ENCODE data around the gene MAML3. TPM values are rescaled to one million over a fixed set of nuclear protein-coding genes. Genes with fewer than 3 reads are reported as not detected.

Gene MAML3
- total and polyA plus RNA-seq, 8 donors: 1.7 to 20.3 (median 8.4) TPM

- Histone ChIP-seq H3K9me3 (no peaks in the 10 kb centered on the region), H3K4me1 (peaks cover 51 to 83% (median 68%) of the 10 kb centered on the region in 4 donors), H3K27ac (peak overlapping the region in 3 of 5 donors; percentile 76 to 78 (median 76)), H3K27me3 (no peaks in the 10 kb centered on the region), H3K36me3 (no peaks in the 10 kb centered on the region), H3K4me3 (no peak overlapping the region)
- TF ChIP-seq CTCF (IDR thresholded peaks at IDR 0.05) (no peak), POLR2A (IDR thresholded peaks at IDR 0.05) (no peak), POLR2AphosphoS5 (IDR thresholded peaks at IDR 0.05) (no peak), EP300 (IDR thresholded peaks at IDR 0.05) (no peak)
- intact Hi-C loops (cut with DNase I; ENCODE audit: low total_unique reads): no loop called here
- 54 to 62% (median 55%) methylated on average over 4 of the region's 4 CpGs for WGBS, 5 donors
- DNase-seq: no peak
Observed at GRCh38 chr4:140097572-140097971, 56.4 kb downstream of the MAML3 start.

- H3K4me3 ChIP-seq: no peak overlapping the region
- H3K27ac ChIP-seq: peak overlapping the region; percentile 31 to 78 (median 76)
- no peaks in the 10 kb centered on the region for H3K36me3 ChIP-seq
- 31 to 68% (median 50%) methylated on average over 2 of the region's 2 CpGs for whole genome bisulfite sequencing, 5 donors
- TF ChIP-seq POLR2A (IDR thresholded peaks at IDR 0.05) (no peak), POLR2AphosphoS5 (IDR thresholded peaks at IDR 0.05) (no peak), CTCF (IDR thresholded peaks at IDR 0.05) (no peak), EP300 (IDR thresholded peaks at IDR 0.05) (no peak)
- intact Hi-C loops (cut with DNase I; ENCODE audit: low total_unique reads): no loop called here
- DNase-seq: no peak
- peaks cover 56 to 89% (median 74%) of the 10 kb centered on the region in 4 donors for H3K4me1 ChIP-seq
- H3K27me3 ChIP-seq: no peaks in the 10 kb centered on the region
- no peaks in the 10 kb centered on the region for H3K9me3 ChIP-seq
Observed at GRCh38 chr4:140096921-140097320, 57.1 kb downstream of the MAML3 start.

- WGBS, 5 donors: 77 to 84% (median 80%) methylated on average over 5 of the region's 5 CpGs
Observed at GRCh38 chr4:140096483-140096861, 57.5 kb downstream of the MAML3 start.

GRCh38 chr4:140095694-140096482 lies 58.1 kb downstream of the MAML3 start:
- no peak for TF ChIP-seq CTCF (IDR thresholded peaks at IDR 0.05)
- peak in 1 of 3 donors; percentile 6 for TF ChIP-seq POLR2AphosphoS5 (IDR thresholded peaks at IDR 0.05)
- Histone ChIP-seq H3K4me1 (peaks cover 61 to 98% (median 83%) of the 10 kb centered on the region in 4 donors), H3K27me3 (no peaks in the 10 kb centered on the region), H3K4me3 (peak overlapping the region in 1 of 4 donors; percentile 14), H3K36me3 (no peaks in the 10 kb centered on the region), H3K9me3 (no peaks in the 10 kb centered on the region), H3K27ac (peak overlapping the region; percentile 67 to 78 (median 76))
- intact Hi-C loops (cut with DNase I; ENCODE audit: low total_unique reads): no loop called here
- DNase-seq: peak in 1 of 2 donors; percentile 64
- WGBS, 5 donors: 61 to 76% (median 68%) methylated on average over 9 of the region's 9 CpGs

More at GRCh38 chr4:140096483-140096861, 57.5 kb downstream of the MAML3 start:
- H3K36me3 ChIP-seq: no peaks in the 10 kb centered on the region
- no peaks in the 10 kb centered on the region for H3K27me3 ChIP-seq
- H3K4me1 ChIP-seq: peaks cover 60 to 94% (median 78%) of the 10 kb centered on the region in 4 donors
- H3K9me3 ChIP-seq: no peaks in the 10 kb centered on the region
- no peak for DNase-seq
- no peak overlapping the region for H3K4me3 ChIP-seq
- TF ChIP-seq CTCF (IDR thresholded peaks at IDR 0.05): no peak
- TF ChIP-seq EP300 (IDR thresholded peaks at IDR 0.05): no peak
- TF ChIP-seq POLR2A (IDR thresholded peaks at IDR 0.05): no peak
- TF ChIP-seq POLR2AphosphoS5 (IDR thresholded peaks at IDR 0.05): no peak
- intact Hi-C loops (cut with DNase I; ENCODE audit: low total_unique reads): no loop called here
- peak overlapping the region; percentile 51 to 78 (median 76) for H3K27ac ChIP-seq
